ENCODE data around the gene LRSAM1. TPM values are rescaled to one million over a fixed set of nuclear protein-coding genes. Genes with fewer than 3 reads are reported as not detected.

LRSAM1 gene
- total and polyA plus RNA-seq, 9 of the 15 experiments (the other 6 are each of a cell fraction or from before 2014, with no cell fraction given) = 0.07 to 16.2 (median 4.7) TPM

DNA sequence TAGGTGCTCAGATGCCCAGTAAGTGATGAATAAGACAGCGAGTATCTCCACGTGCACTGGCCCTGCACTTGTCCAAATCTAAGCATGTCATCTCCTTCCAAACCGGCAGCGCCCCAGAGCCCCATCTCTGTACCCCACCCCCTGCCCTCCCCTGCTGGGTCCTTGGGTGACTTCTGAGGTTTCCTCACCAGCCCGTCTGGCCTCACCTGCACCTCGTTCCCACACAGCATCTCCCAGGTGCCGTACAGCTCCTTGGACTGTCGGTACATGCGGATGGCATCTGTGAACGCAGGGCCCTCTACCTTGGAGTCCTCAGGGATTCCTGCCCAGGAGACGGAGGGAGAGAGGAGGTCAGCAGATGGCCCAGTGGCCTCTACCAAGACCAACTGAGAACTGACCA lies 66.3 kb downstream of the LRSAM1 start:
- in situ Hi-C loops (cut with MboI) = no loop called here
- no peak overlapping the region for H3K27ac ChIP-seq (ENCODE audit: extremely low read depth, low read depth, low read length)
- peaks cover 0 to 5% of the 10 kb centered on the region in 2 experiments; a peak in 1 of 5 replicates for H3K4me1 ChIP-seq (replicated peaks in 1 of 2; ENCODE audit: control insufficient read depth in 2 of 2, insufficient read depth in 2 of 2, low read length in 2 of 2)
- no peak overlapping the region for H3K9ac ChIP-seq (ENCODE audit: insufficient read depth in 1 of 2, low read depth in 2 of 2, low read length in 2 of 2)
- POLR2A ChIA-PET = interaction anchor here (0.6 to 1.2 kb wide), 2 partner anchors 10 to 77 kb away, joined by 3 read pairs; no protein-coding TSS in a partner anchor
- no peak overlapping the region for H2AFZ ChIP-seq (ENCODE audit: low read depth, low read length)
- no peaks in the 10 kb centered on the region for H3K79me2 ChIP-seq (ENCODE audit: control insufficient read depth, insufficient read depth, low read length)
- intact Hi-C loops (cut with micrococcal nuclease) = no loop called here
- peaks cover 71% of the 10 kb centered on the region; the same call in 2 of the 3 replicates for H3K36me3 ChIP-seq (ENCODE audit: control insufficient read depth, insufficient read depth, low read length)
- TF ChIP-seq FOXJ2 (tag; IDR thresholded peaks at IDR 0.05) (no peak), PRPF4 (IDR thresholded peaks at IDR 0.05; ENCODE audit: insufficient read depth, low read depth, low read length, poor library complexity, severe bottlenecking) (no peak), CAMTA2 (CRISPR knock-in tag; conservative IDR thresholded peaks at IDR 0.05) (no peak), FOXM1 (IDR thresholded peaks at IDR 0.05; ENCODE audit: low read depth) (no peak), FOXM1 (CRISPR knock-in tag; IDR thresholded peaks at IDR 0.05; ENCODE audit: low read depth) (no peak), RCOR1 (IDR thresholded peaks at IDR 0.05; ENCODE audit: borderline replicate concordance in 1 of 2, low read depth in 2 of 2, low read length in 2 of 2) (no peak)
- TF ChIP-seq, protein P1, sequence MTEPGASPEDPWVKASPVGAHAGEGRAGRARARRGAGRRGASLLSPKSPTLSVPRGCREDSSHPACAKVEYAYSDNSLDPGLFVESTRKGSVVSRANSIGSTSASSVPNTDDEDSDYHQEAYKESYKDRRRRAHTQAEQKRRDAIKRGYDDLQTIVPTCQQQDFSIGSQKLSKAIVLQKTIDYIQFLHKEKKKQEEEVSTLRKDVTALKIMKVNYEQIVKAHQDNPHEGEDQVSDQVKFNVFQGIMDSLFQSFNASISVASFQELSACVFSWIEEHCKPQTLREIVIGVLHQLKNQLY (CRISPR knock-in tag; conservative IDR thresholded peaks at IDR 0.05) = no peak
- TF ChIP-seq, protein P2, sequence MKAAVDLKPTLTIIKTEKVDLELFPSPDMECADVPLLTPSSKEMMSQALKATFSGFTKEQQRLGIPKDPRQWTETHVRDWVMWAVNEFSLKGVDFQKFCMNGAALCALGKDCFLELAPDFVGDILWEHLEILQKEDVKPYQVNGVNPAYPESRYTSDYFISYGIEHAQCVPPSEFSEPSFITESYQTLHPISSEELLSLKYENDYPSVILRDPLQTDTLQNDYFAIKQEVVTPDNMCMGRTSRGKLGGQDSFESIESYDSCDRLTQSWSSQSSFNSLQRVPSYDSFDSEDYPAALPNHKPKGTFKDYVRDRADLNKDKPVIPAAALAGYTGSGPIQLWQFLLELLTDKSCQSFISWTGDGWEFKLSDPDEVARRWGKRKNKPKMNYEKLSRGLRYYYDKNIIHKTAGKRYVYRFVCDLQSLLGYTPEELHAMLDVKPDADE (conservative IDR thresholded peaks at IDR 0.05; ENCODE audit: control insufficient read depth, low read depth, low read length) = no peak
- TF ChIP-seq, protein P3, sequence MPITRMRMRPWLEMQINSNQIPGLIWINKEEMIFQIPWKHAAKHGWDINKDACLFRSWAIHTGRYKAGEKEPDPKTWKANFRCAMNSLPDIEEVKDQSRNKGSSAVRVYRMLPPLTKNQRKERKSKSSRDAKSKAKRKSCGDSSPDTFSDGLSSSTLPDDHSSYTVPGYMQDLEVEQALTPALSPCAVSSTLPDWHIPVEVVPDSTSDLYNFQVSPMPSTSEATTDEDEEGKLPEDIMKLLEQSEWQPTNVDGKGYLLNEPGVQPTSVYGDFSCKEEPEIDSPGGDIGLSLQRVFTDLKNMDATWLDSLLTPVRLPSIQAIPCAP (CRISPR knock-in tag; IDR thresholded peaks at IDR 0.05; ENCODE audit: borderline replicate concordance) = no peak
- DNase-seq (ENCODE audit: extremely low read depth in 1 of 4, low spot score in 3 of 4) (no peak), FAIRE-seq (no peak), ATAC-seq (no peak)
- 100% methylated on average over 7 of the region's 11 CpGs for WGBS (ENCODE audit: insufficient coverage, low coverage, missing lambda C conversion rate)
- H3K4me2 ChIP-seq (ENCODE audit: insufficient read depth, low read length) = no peak overlapping the region
- BruUV-seq (replicated peaks) = no TSS peak
- H4K20me1 ChIP-seq (replicated peaks; ENCODE audit: control insufficient read depth, insufficient read depth, low read length) = no peaks in the 10 kb centered on the region
- CTCF ChIA-PET (ENCODE audit: low intra/inter-chr PET ratio) = no interaction called here
- no peaks in the 10 kb centered on the region; the same call in 1 of the 2 replicates for H3K9me3 ChIP-seq (replicated peaks; ENCODE audit: control insufficient read depth, insufficient read depth, low read depth, low read length)
- no peaks in the 10 kb centered on the region for H3K9me1 ChIP-seq (ENCODE audit: control insufficient read depth, insufficient read depth, low read length)
- H3K27me3 ChIP-seq (ENCODE audit: control insufficient read depth in 2 of 2, insufficient read depth in 2 of 2, low read length in 2 of 2) = no peaks in the 10 kb centered on the region
- no peak overlapping the region for H3K4me3 ChIP-seq

All from K562 (cell line).